Stimulated activated CD8-positive, alpha-beta memory T cell treated with anti-CD3 and anti-CD28 coated beads, Interleukin-15, amount 100 ng/mL, for 48 hours (primary cell): ENCODE results near the gene SYT6.

Experiments used
- DNase-seq, 2 donors: peaks; one replicate each; pipeline ENCODE4 v3.0.0-alpha.2; 2020; ENCODE audit warnings: low read depth in 2 of 2

Gene SYT6, protein sequence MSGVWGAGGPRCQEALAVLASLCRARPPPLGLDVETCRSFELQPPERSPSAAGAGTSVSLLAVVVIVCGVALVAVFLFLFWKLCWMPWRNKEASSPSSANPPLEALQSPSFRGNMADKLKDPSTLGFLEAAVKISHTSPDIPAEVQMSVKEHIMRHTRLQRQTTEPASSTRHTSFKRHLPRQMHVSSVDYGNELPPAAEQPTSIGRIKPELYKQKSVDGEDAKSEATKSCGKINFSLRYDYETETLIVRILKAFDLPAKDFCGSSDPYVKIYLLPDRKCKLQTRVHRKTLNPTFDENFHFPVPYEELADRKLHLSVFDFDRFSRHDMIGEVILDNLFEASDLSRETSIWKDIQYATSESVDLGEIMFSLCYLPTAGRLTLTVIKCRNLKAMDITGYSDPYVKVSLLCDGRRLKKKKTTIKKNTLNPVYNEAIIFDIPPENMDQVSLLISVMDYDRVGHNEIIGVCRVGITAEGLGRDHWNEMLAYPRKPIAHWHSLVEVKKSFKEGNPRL

DNA sequence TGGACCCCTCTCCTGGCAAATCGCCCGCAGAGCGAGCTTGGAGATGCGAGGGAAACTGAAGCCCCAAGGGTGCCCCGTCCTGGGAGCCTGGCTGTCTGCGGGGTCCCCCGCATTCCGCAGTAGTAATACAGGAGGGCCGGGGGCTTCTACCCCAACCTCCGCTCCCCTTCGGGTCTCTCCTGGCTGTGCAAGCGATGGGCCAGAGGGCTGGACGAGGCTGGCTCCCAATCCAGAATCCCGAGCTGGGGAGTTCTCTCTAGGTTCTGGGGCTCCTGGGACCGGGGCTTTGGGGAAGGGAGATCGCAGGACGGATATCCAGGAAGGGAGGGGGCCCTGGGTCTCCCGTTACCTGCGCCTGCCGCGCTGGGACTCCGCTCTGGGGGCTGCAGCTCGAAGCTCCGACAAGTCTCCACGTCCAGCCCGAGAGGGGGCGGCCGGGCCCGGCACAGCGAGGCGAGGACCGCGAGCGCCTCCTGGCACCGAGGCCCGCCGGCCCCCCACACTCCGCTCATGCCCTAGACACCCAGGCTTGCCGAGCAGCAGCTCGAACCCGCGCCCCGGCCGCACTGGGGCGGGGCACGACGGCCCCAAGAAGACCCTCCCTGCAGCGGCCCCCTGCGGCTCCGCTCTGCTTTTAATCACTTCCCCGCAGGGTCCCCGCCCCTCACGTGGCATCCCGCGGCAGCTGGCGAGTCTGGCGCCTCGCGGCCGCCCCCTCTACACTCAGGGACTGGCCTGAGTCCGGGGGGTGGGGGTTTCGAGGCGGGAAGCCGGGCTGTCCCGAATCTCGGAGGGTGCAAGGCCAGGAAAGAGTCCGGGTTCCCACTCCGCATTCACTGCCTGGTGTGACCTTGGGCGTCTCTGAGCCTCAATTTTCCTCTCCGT is at the start of gene SYT6:
Gene SYT6, minus strand, starts transcription at position 609 of the 885 bp plus-strand sequence. Its CDS starts 97 bp downstream, at position 512.
- no peak for DNase-seq

DNA sequence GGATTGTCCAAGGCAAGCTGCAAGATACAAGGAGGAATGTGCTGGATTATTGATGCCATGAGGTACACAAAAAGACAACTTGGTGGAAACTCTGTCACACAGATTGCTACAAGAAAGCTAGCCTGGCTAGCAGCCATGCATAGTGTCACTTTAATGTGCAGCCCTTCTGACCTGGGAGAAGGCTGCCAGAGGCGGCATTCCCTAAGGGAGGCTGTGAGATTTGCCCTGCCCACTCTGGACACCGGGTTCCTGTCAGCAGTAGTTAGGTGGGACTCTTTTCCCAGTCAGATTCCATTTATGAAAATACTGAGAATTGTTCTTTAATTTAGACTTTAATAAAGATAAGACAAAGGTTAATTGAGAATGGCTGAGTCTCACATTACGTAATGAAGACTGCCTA is 47.8 kb upstream of the SYT6 start:
- no peak for DNase-seq

DNA sequence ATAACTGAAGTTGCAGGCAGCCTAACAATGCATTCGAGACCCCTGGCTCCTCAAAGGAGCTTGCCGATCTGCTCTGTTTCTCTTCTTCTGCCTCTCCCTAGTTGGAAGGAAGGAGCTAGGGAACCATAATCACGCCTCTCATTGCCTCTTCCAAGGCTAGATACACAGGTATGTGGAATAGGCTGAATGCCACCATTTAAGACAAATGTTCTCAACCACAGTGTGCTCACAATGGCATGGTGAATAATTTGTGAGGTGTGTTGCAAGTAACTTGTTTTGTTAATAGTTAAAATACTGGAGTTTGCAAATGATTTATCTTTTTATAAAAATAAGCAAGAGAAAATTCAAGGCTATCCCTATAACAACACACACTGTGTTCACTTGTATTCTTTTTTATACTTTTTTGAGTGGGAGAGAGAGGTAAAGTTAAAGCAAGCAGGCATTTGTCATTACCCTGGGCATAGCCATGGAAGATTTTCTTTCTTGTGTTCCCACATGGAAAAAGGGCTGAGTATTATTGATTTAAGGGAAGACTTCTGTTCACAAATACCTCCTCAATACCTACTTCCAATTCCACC is 45.4 kb upstream of the SYT6 start:
- DNase-seq, result no peak

DNA sequence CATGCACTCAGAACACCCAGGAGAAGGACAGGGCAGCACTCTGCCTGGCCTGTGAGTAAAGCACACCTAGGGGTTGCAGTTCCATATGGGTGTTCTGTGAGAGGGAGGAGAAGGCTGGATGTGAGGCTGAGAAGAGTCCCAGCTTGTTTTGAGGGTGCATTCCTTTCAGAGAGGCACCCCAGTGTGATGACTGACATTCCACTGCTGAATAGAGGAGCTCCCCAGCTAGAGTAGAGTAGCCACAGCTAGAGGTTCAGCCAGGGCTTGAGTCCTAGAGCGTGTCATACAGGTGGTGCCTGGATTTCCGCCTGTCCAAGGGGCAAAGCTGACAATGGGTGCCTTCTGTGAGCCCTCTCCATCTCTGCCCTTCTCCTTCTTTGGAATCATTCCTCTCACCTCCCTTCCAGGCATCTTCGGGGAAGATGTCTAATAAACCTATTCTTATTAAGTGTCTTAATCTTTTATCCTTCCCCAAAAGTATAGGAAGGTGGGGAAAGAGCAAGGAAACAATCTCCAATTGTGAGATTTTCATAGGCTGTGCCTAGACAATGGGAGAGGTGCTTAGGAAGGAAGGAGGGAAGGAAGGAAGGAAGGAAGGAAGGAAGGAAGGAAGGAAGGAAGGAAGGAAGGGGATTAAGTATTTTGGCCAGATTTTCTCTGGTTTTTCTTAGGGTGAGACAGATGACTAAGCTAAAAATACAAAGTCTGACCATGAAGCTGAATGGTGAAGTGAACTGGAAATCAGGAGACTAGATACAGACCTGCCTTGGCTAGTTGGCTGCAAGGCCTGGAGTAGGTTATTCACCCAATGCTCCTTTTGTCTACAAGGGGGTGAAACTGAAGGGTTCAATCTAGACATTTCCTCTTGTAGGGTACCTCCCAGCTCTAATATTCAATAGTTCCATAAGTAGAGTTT is 43.6 kb upstream of the SYT6 start:
- no peak for DNase-seq

DNA sequence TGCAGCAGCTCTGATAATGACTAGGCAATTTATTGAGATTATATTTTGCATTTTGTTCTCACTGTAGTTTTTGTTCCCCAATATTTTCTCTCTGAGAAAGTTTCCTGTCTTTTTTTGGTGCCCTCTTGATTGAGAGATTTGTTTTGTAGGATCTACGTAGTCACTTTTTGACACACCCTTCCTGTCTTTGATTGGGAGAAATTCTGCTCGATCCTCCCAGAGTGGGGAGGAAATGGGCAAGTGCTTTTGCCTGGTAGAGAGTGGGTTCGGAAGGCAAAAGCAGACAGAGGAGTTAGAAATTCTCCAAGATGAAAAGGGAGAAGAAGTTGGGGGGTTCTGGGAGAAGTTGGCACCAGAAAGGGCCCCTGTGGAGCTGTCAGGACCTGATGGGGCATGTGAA is 42.1 kb upstream of the SYT6 start:
- DNase-seq, result no peak

DNA sequence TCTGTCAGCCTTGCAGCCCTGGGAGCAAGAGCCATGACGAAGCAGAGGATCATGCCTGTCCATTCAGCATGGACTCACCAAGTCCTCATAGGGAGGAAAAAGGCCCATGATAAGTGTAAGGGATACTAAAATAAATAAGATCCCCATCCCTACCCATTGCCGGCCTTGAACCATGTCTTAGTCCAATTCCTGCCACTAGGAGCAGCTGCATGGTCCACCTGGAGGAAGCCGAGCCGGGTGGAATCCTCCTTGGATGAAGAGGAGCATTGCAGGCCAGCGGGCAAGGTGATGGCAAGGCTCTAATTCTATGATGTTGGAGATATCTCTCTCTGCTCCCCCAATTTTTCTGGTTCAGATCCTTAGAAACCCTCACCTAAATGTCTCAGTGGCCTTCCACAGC is 38.7 kb upstream of the SYT6 start:
- no peak for DNase-seq

DNA sequence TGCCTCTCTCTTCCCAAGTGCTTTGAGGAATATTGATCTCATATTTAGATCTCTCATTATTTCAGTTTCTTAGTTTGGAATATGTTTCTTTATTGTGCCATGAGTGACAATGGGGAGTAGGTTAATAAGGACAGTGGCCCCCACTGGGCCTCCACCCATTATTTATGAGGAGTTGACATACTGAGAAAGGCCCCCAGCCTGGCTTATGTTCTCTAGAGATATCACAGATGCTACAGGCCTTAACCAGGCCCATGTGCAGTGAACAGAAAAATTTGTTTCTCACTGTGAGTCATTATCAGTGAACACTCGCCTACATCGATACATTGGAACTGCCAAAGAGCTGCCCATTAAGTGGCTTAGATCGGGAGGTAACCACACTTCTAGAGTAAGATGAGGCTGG is 35.7 kb upstream of the SYT6 start:
- no peak for DNase-seq

DNA sequence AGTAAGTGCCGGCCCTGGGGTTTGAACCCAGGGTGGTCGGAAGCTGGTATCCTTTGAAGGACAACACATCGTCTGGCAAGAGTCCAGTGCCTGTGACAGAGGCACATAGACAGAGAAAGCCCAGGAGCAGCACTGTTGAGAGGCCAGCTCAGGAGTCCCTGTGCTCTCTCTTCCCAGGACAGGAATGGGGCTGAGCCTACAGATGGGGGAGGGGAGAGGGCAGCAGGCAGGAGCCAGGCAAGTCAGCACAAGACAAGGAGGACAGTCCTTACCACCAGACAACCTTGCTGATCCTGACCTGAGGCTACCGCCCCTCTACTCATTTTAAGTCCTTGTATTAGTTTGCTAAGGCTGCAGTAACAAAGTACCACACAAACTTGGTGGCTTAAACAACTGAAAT is 27.7 kb upstream of the SYT6 start:
- DNase-seq, result no peak

DNA sequence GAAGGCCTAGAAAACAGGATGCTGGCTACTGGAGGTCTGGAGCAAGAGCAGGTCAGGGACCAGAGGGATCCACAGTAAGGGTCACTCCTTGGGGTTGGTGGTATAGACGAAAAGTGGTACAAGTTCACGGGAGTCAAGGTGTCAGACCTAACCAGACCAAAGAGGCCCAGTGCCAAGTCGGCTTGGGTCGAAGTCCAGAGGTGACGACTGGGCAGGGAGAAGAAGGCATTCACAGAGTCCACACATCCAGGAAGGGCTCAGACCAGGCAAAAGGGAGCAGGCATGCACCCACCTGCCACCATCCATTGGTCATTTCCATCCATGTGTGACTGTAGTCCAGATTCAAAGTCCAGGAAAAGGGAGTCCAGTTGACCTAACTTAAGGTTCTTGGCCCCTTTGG is 27.1 kb upstream of the SYT6 start:
- no peak for DNase-seq

DNA sequence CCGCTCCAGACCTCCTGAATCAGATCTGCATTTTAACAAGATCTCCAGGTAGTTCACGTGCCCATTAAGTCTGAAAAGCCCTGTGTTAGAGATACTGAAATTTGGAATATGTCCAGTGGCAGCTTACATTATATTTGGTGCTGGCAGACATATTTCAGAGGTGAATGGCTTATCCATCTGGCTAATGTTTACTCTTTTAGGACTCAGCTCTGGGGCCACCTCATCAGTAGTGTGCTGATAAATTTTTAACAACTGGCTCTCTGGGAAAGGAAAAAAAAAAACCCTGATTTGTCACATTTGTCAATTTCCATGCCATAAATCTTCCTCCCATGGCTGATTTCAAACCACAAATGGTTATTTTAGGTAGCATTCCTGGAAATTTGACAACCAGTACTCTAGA is 25.3 kb upstream of the SYT6 start:
- no peak for DNase-seq

DNA sequence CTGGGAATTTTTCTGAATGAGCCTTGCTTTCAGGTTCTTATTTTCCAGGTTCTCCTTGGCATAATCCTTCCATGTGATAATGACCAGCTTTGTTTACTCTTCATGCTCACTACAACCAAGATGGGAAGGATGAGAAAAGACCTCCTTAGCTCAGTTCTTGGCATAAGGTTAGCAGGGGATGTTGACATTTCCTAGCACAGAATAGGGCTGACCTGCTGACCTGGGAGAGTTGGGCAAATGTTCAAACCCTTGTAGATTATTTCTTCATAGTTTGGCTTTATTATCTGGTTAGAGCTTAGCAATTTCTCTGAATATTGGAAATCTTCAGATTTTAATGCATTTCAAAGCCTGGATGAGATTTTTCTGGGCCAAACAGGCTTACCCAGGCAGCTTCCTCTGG is 23.6 kb upstream of the SYT6 start:
- no peak for DNase-seq

DNA sequence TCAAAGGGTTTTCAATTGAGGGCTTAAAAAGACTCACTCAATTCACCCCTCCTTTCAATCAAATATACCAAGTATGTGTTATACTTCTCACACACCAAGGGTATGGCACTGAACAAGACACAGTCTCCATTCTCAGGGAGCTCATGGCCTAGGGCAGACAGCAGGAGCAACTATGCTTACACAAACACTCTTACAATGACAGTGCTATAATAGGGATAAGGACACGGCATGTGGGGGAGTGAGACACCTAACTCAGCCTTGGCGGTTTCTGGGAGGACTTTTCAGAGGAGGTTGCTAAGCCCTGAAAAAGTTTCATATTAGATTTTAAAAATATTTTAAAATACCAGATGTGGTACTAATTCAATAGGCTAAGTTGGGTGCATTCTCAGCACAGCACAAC is 22.7 kb upstream of the SYT6 start:
- DNase-seq, result no peak

DNA sequence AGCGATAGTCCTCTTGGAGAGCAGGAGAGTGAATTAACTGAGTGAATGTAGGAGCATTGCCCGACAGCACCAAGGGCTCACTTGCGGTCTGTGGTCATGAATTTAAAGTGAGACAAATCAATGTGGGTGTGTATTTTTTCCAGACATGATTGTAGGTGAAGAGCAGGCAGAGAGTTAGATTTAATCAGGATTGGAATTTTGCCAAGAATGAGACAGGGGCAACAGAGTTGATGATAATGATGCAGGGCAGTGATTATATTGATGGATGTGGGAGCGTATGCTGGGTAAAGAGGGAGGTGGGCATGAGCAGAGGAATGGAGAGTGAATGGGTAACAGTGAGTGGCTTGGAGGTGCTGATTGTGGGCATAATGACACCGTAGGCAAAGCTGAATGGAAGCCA is 20.0 kb upstream of the SYT6 start:
- no peak for DNase-seq

DNA sequence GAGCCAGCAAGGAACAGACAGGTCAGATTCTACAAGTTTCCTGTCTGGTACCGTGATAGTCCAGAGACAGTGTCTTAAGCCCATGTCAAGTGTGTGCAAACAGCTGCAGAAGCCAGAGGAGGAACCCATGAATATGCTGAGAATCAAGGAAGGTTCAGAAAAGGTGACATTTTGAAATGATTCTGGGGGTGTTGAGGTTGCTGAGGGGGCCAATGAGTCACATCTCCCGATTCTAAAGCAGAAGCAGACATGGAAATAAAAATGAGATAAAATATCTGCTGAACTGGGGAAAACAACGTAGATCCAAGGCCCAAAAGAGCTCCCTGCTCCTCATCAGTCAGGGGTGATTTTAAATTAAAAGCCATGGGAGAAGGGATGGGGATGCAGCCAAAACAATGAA is 15.8 kb upstream of the SYT6 start:
- DNase-seq, result no peak

DNA sequence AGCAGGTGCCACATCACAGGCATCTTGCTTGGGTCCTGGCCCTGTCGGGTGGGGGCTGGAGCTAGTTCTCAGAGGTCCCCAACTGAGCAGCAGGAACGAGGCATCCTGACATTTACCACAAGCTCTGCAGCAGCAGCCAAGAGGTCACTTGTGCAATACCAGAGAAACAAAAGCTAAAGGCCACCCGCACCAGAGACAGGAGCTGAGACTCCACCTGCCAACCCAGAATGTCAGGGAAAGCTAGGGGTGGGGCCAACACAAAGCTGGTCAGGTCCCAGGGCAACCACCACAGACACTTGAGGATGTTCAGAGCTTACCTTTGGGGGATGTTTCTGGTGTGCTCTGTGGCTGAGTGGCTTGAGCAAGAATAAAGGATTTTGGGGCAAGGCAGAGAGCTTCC is 13.6 kb upstream of the SYT6 start:
- DNase-seq, result no peak

DNA sequence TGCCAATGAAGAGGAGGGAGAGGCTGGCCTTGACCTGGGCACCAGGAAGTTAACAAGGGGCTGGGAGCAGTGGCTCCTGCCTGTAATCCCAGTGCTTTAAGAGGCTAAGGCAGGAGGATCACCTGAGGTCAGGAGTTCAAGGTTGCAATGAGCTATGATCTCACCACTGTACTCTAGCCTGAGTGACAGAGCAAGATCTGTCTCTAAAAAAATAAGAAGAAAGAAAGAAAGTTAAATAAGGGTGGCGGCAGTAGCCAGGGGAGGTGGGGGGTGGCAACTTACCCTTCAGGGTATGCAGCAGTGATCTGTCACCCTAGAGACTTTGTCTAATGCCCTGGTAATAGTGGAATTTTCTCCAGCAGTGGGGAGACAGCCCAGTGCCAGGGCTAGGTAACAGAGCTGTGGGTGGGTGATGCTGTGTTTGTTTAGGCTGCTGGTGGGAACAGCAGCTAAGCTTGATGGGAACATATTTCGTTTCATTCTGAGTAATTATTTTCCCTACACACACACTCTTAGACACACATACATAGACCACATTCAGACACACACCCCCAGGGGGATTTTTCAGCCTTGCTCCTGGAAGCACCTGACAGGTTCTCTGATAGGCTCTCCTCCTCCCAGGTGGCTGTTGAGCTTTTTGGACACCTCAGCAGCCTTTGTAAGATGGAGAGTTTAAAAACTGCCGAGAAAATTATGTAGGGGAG is 11.3 kb upstream of the SYT6 start:
- no peak for DNase-seq

DNA sequence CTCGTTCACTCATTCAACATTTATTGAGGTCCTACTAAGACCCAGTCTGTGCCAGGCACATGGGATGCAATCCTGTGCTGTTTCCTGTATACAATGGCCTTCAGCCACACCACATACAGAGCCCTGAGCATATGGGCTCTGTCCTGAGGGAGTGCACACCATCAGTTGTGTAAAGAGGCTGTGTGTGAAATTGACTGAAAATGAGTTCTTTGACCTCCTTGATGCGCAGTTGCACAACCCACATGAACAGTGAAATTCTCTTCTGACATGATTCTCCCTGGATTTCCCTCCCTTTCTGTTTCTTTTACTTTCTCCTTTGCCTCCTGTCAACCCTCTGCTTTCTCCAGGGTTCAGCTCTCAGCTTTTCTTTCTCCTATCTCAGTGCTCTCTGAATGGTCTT is 6.3 kb upstream of the SYT6 start:
- DNase-seq, result no peak

DNA sequence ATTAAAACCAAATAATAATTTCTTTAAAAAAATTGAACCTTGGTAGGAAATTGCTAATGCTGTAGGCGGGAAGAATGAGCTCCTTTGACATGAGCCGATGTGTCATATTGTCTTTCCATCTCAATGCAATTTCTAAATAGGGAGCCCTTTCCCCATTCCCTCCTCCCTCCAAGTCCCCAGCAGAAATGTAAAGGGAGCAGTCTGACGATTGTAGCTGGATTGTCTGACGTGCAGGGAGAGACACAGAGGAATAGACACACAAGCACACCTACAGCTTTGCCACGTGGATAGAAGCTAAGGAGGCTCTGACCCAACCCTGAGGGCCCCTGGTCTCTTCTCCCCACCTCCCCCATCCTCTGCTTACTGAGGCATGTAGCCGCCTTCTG is 3.6 kb upstream of the SYT6 start:
- no peak for DNase-seq

DNA sequence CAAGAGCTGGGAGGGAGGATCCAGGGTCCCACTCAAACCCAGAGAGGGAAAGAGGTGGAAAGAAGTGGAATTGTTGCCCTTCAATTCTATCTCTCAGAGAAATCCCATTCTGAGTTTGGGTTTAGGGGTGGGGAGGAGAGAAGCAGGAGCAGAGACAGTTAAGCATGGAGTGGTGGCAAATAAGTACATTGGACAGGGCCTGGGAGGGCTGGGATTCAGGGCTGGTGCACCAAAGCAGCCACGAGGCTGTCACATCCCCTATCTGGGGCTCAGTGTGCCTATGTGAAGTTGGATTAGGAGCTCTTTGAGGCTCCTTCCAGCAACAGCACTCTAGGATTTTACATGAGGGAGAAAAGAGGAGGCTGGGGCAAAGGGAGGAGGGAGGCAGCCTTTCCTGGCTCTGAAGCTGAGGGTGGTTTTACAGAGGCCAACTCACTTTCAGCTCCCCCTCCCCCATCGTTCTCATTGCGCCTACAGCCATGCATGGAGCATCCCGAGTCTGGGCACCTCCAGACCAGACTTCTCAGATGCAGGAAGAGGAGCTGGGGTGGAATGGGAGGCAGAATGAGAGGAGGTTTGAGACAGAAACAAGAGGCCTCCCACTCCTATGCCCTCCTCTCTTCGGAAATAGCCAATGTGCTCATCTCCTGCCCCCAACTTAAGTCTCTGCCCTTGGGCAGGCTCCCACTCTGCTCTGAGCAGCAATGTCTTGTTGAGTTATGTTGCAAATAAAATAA is 3.0 kb upstream of the SYT6 start:
- DNase-seq, result no peak

DNA sequence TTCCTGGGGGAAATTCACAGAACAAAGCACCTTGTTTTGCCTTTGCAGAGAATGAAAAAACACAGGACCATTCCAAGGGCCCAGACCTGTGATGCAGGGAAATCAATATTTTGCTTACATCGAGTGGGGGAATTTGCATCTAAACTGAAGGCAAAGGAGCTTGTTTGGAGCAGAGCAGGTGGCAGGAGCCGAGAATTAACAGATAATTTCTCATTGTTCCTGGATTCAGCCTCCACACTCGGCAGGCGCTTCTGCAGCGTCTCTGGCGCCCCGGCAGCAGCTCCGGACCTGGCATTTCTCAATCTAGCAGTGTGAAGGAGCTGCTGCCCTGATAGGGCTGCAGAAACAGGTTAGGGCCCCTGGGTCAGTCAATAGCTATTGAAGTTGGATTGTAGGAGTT is 2.0 kb upstream of the SYT6 start:
- no peak for DNase-seq
